Measurements from ENCODE around the gene ABHD17C.

ABHD17C gene

DNA sequence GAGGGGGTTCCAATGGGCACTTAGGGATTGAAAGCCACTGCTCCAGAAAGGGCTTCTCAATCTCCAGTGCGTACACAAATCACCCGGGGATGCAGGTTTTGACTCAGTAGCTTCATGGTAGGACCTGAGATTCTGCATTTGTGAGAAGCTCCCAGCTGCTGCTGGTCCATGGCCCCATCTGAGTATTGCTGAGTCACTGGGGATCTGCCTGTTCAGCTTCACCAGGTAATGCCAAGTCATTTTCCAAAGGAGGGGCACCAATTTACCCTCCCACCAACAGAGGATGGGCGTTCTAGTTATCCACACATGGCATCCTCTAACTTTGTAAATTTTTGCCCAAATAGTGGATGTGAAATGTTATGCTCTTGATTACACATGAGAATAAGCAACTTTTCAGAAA is 71.2 kb downstream of the ABHD17C start:
- DNase-seq (ENCODE audit: low read depth): no peak

DNA sequence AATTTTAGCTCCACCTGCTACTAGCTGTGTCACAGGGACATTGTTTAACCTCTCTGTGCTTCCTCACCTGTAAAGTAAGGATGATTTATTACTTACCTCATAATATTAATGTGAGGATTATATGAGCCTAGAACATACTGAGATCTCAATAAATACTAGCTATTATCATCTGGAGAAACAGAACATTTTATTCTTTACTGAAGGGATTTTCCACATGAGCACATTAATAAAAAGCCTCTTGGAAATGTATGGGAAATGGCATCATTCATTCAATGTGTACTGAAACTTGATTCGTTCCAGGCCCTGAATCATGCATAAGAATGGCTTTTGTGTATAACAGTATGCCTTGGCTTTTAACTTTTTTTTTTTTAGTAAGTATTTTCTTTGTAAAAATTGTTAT is 73.0 kb downstream of the ABHD17C start:
- DNase-seq (ENCODE audit: low read depth): no peak

DNA sequence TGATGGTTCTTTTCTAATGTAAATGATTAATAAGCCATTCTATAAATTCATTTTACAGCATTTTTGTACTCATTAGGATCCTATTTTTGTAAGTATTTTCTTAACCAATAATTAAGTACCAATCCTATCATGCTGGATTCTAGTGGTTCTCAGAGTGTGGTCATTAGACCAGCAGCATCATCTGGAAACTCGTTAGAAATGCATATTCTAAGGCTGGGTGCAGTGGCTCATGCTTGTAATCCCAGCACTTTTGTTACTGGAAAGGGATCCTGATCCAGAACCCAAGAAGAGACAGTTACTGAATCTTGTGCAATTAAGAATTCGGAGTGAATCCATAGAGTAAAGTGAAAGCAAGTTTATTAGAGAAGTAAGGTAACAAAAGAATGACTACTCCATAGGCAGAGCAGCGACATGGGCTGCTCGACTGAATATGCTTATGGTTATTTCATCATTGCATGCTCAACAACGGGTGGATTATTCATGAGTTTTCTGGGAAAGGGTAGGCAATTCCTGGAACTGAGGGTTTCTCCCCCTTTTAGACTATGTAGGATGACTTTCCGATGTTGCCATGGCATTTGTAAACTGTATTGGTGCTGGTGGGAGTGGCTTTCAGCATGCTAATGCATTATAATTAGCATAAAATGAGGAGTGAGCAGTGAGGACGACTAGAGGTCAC is 74.2 kb downstream of the ABHD17C start:
- DNase-seq (ENCODE audit: low read depth): no peak

DNA sequence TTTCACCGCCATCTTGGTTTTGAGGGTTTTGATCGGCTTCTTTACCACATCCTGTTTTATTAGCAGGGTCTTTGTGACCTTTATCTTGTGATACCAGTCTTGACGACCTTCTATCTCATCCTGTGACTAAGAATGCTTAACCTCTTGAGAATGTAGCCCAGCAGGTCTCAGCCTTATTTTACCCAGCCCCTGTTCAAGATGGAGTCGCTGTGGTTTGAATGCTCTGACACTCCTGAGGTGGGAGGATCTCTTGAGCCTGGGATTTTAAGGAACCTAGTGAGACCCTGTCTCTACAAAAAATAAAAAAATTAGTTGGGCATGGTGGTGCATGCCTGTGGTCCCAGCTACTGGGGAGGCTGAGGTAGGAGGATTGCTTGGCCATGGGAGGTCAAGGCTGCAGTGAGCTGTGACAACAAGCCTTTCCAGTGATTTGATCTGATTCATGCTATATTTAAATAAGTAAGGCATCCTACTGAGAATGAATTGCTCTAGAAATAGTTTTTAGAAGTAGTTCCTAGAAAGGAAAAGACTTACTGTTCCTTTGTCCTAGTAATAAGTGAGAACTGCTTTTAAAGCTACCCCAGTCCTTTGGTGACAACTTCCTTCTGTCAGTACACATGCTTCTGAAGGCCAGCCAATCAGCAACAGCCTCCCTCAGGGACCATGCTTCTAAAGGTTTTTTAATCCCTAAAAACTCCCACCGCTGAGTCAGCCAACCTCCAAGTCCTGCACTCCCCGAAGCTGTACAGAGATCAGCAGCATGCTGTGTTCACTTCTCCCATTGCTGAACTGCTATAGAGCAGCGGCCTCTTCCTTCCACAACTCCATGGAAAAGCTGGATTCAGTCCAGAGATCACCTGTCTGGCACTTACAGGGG is 75.0 kb downstream of the ABHD17C start:
- DNase-seq (ENCODE audit: low read depth): no peak

DNA sequence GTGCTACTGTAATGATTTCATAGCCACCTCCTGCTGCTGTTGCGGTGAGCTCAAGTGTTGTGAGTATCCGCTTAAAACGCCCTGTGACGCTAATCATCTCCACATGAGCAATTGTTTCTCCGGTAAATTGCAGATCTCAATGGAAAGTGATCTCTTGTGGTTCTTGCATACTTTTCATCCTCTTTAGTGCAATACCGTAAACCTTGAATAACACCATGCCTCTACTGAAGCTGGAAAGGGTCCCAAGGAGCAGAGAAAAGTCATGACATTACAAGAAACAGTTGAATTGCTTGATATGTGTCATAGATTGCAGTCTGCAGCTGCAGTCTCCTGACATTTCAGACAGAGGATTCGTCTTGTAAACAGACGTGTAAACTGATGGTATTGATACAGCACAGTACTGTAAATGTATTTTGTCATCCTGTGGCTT is 78.0 kb downstream of the ABHD17C start:
- DNase-seq (ENCODE audit: low read depth): no peak

DNA sequence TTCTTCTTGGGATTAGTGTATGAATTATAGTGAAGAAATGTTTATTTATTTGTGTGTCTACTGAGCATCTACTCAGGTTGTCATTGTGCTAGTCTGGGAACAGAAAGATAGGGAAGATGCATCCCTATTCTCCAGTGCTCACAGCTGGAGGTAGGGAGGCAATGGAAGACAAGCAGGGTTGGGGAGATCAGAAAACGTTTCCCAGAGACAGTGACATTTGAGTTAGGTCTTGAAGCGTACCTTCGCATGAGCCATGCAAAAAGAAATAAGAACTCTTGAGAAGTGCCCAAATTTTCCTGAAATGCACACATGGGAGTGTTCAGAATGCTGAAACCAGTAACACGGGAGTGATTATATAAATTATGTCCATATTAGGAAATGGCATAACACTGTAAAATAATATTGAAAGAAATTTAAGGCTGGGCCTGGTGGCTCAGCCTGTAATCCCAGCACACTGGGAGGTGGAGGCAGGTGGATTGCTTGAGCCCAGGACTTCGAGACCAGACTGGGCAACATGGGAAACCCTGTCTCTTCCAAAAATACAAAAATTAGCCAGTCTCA is 78.8 kb downstream of the ABHD17C start:
- no peak for DNase-seq (ENCODE audit: low read depth)

DNA sequence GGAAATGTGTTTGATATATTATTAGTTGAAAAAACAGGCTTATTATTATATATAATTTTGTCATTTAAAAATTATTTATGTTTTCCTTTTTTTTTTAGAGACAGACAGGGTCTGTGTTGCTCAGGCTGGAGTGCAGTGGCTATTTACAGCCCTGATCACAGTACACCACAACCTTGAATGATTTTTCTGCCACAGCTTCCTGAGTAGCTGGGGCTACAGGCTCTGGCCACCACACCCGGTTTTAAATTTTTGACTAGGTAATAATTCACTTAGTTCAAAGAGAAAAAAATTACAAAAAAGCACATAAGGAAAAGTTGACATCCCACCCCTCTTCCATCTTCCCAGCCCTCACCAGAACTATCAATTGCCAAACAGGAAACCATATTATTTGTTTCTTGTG is 79.4 kb downstream of the ABHD17C start:
- no peak for DNase-seq (ENCODE audit: low read depth)

DNA sequence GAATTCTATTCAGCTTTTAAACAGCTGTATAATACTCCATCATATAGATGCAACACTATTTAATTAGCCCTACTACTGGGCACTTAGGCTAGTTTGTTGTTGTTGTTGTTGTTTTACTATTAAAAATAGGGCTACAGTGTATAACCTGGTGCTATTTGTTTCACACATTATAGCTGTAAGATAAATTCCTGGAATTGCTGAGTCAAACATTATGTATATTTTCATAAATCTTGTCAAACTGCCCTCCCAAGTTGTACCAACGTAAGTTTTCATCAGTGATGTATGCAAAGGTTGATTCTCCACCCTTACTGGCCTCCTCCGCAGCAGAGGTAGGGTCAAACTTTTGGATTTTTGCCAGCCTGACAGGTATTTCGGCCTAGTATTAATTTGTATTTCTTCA is 80.2 kb downstream of the ABHD17C start:
- DNase-seq (ENCODE audit: low read depth): no peak

DNA sequence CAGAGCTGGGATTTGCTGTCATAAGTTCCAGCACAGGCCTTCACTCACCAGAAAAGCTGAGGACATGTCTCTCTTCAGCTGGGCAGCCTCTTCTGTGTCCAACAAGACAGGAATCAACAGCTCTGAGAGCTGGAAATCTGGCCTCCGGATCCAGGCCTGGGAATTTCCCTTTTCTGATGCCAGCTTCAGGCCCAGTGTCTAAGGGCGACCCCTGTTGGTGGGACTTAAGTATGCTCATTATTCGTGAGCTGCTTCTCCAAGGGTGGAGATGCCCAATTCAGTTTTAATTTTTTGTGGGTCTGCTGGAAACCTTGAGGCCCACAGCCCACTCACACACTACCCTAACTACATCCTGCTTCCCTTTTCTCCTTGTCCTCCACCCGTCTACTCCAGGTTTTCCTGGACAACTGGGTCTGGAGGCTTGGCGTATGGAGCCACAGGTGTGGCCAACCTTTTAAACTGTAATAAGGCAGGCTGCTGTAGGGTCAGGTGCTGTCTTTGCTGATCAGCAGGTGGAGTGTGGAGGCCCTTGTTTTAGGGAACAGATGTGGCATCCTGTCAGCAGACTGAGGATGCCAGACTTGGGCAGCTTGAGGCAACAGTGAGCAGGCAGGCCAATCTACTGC is 81.4 kb downstream of the ABHD17C start:
- DNase-seq (ENCODE audit: low read depth): peak; percentile 22

DNA sequence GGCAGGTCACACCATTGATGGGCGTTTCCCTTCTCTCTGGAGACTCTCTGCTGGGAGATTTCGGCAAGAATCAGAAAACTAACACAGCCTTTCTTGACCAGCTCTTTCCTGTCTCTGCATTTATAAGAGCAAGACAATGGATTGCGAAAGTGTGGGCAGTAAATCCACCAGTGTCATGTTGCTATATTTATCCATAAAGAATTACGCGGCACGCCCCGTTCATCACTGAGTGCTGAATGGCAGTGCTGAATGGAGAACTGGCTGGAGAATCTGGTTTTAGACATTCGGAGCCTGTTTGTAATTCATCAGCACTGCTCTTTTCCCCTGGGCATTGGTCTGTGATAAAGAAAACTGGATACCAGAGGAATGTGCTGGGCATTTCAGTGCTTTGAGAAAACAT is 82.0 kb downstream of the ABHD17C start:
- no peak for DNase-seq (ENCODE audit: low read depth)

DNA sequence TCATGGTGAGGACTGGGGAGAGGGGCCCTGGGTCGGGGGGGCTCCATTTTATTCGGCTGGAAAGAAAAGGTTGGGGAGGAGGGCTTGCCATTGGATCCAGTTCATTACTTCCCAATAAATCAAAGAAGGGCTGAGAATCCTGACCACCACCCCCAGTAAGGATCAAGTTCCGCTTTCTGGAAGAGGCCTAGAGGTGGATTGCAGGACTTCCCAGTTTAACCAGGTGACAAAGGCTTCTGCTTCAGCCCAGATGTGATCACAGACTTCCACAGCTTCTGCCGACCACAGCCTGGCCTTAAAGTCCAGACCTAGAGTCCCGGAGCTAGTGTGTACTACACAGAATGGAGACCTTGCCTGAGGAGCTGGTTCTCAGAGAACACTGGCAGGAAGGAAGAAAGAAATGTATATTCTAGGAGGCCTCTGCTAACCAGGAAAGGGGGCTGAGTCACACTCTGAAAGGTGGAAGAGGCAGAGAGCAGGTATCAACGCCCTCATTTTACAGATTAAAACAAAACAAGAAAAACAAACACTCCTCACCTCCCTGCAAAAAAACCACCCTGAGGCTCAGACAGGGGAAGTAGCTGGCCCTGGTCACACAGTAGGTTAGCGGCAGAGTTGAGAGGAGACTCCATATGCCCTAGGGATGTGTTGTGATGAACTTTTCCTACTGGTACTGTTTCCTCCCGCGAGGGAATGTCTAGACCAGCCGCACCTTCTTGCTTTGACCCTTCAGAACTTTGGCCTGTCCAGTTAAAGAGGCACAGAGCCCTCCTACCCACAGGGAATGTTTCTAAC is 82.9 kb downstream of the ABHD17C start:
- DNase-seq (ENCODE audit: low read depth): no peak

DNA sequence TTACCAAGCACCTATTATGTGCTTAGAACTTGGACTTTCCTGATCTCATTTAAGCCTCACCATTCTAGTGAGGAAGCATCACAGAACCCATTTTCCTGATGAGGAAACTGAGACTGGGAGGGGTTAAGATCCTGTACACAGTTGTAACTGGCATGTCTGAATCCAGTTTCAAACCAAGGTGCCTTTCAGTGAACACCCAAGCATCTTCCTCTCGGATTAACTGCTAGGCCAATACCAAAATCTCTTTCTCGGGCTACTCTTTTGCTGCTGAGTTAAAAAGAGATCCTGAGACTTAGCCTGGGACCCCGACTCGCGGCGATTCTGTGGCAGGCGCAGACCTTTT is 83.5 kb downstream of the ABHD17C start:
- no peak for DNase-seq (ENCODE audit: low read depth)

DNA sequence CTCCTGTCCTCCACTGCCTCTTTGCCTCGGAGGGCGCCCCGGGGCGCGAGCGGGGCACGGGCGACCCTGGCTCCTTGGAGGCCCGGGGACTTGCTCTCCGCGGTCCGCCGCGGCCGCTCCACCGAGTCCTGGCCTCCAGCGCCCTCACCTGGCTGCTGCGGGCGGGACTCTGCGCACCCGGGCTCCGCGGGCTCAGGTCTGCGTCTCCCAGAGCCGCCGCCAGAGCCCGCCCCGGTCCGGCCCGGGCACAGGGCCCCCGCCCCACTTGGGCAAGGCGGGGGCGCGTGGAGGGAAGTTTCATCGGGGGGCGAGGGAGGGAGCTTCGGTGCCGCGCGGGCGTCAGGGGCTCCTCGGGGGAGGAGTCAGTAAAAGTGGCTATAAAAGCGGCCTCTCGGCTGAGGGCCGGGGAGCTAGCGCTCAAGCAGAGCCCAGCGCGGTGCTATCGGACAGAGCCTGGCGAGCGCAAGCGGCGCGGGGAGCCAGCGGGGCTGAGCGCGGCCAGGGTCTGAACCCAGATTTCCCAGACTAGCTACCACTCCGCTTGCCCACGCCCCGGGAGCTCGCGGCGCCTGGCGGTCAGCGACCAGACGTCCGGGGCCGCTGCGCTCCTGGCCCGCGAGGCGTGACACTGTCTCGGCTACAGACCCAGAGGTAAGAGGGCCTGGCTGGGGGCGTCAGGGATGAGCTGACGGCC is 84.0 kb downstream of the ABHD17C start, which contains the start of gene CEMIP:
Gene CEMIP (plus strand): TSS at position 407 of the 694 bp plus-strand sequence. CDS start 94,510 bp downstream, outside the sequence.
- DNase-seq (ENCODE audit: low read depth): no peak

DNA sequence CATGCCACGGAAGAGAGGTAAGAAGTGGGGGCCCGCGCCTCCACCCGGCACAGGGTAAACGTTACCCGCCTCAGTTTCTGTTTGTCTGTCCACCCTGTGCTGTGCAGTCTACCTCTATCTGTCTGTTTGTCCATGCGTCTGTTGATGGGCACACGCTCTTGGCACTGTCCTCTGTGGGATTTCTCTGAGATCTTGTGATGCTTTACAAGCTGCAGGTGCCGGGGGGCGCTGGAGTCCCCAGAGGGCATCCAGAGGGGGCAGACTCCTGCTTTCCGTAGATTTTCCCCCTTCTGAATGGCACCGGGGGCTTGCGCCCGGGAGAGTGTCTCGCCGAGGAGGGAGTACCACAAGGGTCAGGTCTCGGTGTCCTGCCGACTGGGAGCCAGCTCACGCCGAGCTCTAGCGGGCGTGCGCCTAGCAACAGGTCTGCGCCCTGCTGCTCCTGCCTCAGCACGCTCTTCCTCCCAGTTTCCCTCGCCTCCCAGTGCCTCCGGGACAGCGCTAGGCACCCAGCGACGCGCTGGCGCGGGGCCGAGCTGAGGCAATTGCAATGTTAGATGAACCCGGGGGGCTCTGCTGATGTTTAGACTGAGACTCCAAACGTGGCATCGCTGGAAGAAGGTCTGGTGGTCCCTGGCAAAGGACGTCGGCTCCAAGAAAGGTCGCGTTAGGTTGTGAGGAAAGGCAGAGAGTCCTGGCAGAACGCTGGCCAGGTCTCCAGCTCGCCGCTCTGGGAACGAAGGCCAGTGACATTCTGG is 84.7 kb downstream of the ABHD17C start:
- DNase-seq (ENCODE audit: low read depth): no peak

DNA sequence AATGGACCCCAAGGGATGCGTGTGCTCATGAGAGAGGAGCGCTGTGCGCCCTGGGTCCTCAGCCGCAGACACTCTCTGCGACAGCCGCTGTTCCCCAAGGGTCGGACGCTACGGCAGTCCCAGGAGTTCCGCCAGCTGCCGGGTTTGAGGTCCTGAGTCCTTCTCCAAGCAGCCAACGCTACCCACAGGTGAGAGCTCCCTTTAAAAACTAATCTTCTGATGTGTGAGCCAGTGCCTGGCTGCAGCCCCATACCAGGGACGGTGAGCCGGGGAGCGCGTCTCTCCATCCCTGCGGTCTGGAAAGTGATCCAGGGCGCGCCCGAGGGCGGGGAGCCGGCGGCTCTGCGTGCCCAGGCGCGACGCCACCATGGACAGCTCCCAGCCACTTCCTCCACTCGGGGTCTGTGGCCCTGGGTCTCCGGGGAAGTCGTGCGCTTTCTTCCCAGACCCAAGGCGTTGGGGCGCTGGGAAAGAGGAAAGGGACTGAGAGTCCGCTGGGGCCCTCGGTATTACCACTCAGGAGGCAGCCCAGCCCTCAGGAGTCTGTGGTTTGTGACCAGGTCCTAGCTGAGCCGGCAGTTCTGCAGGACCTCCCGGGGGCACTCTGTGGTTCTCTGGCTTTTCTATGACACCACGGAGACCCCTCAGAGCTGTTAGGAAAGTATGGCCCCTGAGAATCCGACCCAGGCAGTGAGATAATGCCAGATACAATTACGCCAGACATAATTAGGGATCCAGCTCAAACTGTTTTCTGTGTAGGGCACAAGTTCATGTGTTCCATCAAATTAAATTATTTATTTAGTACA is 85.5 kb downstream of the ABHD17C start:
- no peak for DNase-seq (ENCODE audit: low read depth)

DNA sequence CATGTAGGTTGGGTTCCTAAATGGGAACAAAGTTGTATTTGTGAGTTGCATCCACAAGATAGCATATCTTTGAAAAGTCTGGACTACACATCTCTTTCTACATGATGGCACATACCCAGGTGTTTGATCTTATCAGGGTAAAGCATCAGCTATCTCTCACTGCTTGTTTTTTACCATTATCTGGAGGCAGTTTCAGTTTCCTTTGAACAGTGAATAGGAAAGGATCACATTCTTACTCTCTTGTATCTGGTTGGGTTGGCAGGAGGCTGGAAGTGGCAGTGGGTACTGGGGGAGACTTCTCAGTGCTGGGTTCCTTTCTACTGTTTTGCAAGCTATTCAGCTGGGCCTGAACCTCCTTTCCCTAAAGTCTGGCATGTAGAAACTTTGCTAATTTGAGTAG is 88.2 kb downstream of the ABHD17C start:
- DNase-seq (ENCODE audit: low read depth): no peak

DNA sequence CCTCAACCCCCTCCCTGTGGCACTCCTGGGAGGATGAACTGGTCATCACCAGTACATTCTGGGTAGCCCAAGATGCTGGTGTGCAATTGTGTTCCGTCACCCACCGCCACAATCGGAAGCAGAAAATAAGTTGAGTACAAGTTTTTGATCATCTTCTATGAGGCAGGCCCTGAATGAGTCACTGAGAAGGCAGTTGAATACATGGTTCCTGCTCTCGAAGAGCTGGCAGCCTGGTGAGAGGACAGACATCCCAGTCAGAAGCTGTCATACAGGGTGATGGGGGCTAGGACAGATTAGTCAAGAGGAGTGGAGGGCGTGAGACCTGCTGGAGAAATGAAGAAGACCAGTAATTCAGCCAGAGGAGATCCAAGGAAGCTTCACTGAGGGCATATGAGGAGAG is 90.2 kb downstream of the ABHD17C start:
- no peak for DNase-seq (ENCODE audit: low read depth)

DNA sequence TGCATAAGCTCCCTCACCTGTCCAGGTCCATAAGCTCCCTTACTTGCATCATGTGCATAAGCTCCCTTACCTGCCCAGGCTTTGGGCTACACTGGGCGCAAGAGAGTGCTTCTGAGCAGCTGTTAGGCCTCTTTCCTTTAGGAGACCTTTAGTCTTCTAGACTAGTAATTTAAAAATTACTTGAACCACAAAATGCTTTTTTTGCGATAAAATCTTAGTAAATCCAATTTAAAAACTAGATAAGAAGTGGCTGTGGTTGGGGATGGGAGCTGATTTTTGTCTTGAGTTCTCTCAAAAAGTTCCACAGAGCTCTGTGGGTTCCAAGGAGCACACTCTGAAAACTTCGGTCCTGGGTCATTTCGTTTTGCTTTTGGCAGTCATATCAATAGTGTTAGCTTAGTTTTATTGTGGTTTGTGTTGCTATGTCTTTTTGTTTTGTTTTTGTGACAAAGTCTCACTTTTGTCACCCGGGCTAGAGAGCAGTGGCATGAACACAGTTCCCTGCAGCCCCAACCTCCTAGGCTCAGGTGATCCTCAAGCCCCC is 90.8 kb downstream of the ABHD17C start:
- DNase-seq (ENCODE audit: low read depth): no peak

DNA sequence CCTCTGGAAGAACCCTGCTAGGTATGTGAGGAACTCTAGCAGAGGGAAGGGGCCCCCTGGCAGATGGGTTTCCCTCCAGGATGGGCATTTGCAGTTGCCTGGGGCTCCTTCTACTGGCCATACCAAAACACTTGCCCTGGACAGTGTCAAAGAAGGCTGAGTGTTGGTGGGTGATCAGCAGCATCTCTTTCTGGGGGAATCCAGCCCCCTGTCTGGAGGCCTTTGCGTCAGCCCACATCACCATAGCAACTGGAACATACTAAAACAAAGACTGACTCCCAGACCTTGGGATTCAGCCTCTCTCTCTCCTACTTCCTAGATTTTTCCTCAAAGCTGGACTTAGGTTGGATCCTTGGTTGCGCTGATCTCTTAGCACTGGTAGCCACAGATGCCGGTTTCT is 92.2 kb downstream of the ABHD17C start:
- DNase-seq (ENCODE audit: low read depth): no peak
